A673 (cell line): ENCODE data around the gene SDK1.

ENCODE experiments used
- CTCF ChIP-seq: fragments of 300-800, 200-600 bp; sonication (generic); conservative IDR thresholded peaks from 2 replicates; pipeline ENCODE4 v1.5.1; 2017; ENCODE audit warnings: low read depth, mild to moderate bottlenecking, antibody characterized with exemption, low read length, moderate library complexity, mixed read lengths
- EZH2 ChIP-seq: fragments of 200-600 bp; sonication (generic); IDR thresholded peaks from 2 replicates; pipeline ENCODE4 v1.6.1; 2017; ENCODE audit warnings: borderline replicate concordance, low read depth, mild to moderate bottlenecking, mixed read lengths, antibody characterized with exemption, low read length; ENCODE audit not compliant: poor library complexity, severe bottlenecking

GRCh38 chr7:3953946-3954345 is 652.9 kb downstream of the SDK1 start:
- TF ChIP-seq CTCF, result no peak
- TF ChIP-seq EZH2, result no peak
